HG03066 (cell line): Measurements from ENCODE around the gene RSPO1.

Source experiments
- ATAC-seq: cut with Tn5 transposase; IDR thresholded peaks from one replicate; pipeline ENCODE4 v1.9.1; 2021; ENCODE audit warnings: low read depth; ENCODE audit not compliant: unreplicated experiment

Gene RSPO1

DNA sequence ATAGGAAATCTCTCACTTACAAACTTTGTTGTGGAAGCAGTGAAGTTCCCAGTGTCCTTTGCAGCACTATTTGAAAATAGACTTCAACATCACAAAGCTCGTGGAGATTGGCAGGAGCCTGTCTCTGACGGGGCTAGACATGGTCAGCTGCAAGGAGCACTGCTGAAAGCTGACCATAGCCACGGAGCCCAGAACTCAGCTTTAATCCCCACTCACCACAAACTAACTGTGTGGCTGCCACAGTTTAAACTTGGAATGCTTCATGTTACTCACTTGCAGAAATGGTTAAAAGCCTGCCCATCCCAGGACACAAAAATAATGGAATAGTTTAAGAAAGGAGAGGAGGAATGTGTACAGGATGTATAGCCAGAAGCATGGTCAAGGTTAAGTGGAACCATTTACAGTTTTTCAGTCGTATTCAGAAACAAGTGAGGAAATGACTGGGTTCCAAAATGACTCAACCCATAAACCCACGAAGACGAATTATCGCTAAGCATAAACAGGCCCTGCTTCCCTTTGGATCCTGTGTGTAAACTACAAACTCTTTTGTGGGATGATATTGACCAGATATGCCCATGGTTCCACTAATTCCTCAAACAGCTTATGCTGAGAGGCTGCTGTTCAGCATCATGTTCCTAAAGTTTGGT, 59.7 kb downstream of the RSPO1 start:
- no peak for ATAC-seq

DNA sequence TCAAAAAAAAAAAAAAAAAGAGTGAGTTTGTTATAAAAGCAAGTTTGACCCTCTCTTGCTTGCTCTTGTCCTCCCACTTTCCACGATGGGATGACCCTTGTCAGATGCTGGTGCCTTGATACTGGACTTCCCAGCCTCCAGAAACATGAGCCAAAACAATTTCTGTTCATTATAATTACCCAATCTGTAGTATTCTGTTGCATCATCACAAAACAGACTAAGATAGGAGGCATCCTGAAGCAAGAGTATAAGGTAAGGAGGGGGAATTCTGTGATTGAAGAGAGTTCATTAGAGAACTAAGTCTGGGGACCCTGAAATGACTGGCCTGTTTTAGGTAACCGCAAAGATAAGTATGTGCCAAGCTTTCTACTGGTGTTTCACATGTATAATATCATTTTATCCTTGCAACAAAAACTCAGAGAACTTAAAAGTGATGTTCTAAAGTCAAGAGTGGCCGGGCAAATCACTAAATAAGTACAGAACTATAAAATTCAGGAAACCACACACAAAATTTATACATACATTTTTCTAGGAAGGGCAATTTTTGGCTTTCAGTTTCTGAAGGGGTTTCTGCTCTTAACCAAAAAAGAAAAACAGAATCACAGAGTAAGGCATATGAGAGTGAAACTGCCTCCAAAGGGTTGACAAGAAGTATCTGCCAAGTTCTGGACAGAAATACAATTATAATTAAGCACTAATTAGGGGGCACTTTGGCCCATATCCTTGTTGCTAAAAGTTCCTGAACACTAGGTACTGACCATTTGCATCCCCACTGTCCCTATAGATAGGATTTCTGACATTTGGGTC, 64.0 kb downstream of the RSPO1 start:
- no peak for ATAC-seq

DNA sequence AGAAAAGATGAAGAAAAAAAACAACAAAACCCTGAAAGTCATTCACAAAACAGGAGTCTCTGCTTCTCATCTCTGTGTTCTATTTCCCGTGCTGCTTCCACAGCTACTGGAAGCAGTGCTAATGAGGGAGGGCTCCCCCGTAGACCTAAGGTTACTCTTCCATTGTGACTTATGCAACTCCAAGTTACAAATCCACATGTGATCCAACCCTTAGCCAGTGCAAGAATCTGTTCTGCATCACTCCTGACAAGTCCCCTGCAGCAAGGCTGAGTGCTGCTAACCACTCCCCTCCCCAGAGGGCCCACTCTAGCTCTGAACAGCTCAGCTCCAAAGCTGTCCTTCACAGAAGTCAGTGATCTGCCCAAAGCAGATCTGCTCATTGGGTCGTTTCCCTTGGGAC, 67.7 kb downstream of the RSPO1 start:
- ATAC-seq, result no peak

DNA sequence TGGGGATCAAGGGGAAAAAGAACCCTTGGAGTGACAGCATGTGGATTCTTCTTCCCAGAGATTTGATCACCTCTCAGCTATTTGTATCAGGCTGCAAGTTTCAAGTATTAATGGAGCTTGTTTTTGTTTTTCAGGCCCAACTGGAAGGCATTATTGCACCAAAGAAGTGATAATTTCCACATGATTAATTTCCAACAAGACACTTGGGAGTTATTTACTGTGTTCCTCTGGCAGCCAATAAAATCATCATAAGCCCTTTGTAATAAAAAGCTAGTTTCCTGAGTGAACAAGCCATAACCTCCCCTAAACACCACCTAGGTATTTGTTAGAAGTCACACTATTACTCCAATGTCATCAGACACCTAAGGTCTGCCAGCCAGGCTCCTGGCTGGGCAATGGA, 69.8 kb downstream of the RSPO1 start:
- no peak for ATAC-seq

DNA sequence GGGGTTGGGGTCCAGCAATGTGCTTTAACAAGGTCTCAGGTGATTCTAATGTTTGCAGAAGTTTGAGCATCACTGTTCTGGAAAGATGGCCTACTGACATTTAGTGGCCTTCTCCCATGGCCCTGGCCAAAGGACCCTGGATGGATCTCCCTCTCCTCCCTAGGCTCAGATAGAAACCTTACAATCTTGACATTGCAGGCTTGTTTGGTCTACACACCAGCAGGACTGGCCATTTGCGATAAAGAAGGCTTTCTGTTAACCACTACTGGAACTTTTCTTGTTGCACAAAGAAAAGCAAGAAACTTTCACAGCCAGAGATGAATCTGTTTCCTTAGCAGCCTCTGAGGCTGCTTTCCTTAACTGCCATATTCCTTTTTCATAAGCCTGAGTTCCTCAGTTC, 71.7 kb downstream of the RSPO1 start:
- no peak for ATAC-seq
